Peyer's patch (tissue), 4 donors: Measurements from ENCODE around the gene MRPS24.

Experiments used
- CTCF ChIP-seq, 6 experiments: fragments of 450-650 bp in 4 of 6; fragments of 200-600 bp in 2 of 6; sonication (generic) in 1 of 6; IDR thresholded peaks; one replicate each; pipeline ENCODE4 v1.5.1; 2017 to 2019; ENCODE audit warnings: antibody characterized with exemption in 6 of 6, mild to moderate bottlenecking in 3 of 6, moderate library complexity in 1 of 6
- POLR2A ChIP-seq, 2 donors: fragments of 450-650 bp; IDR thresholded peaks; one replicate each; pipeline ENCODE4 v1.5.1; 2017; ENCODE audit warnings: antibody characterized with exemption in 2 of 2, mild to moderate bottlenecking in 2 of 2, moderate library complexity in 2 of 2

- TF ChIP-seq POLR2A (IDR thresholded peaks at IDR 0.05), result no peak
- no peak for TF ChIP-seq CTCF (IDR thresholded peaks at IDR 0.05)
These were observed 21.8 kb downstream of the MRPS24 start for GRCh38 chr7:43847496-43847895.
